ENCODE data around the gene PDCD6IP.
"Not testable (repeated sequence)": the region's sequence is repeated elsewhere in the genome, so short reads cannot be mapped to it uniquely, and the experiment has no call there.

PDCD6IP gene, protein sequence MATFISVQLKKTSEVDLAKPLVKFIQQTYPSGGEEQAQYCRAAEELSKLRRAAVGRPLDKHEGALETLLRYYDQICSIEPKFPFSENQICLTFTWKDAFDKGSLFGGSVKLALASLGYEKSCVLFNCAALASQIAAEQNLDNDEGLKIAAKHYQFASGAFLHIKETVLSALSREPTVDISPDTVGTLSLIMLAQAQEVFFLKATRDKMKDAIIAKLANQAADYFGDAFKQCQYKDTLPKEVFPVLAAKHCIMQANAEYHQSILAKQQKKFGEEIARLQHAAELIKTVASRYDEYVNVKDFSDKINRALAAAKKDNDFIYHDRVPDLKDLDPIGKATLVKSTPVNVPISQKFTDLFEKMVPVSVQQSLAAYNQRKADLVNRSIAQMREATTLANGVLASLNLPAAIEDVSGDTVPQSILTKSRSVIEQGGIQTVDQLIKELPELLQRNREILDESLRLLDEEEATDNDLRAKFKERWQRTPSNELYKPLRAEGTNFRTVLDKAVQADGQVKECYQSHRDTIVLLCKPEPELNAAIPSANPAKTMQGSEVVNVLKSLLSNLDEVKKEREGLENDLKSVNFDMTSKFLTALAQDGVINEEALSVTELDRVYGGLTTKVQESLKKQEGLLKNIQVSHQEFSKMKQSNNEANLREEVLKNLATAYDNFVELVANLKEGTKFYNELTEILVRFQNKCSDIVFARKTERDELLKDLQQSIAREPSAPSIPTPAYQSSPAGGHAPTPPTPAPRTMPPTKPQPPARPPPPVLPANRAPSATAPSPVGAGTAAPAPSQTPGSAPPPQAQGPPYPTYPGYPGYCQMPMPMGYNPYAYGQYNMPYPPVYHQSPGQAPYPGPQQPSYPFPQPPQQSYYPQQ

DNA sequence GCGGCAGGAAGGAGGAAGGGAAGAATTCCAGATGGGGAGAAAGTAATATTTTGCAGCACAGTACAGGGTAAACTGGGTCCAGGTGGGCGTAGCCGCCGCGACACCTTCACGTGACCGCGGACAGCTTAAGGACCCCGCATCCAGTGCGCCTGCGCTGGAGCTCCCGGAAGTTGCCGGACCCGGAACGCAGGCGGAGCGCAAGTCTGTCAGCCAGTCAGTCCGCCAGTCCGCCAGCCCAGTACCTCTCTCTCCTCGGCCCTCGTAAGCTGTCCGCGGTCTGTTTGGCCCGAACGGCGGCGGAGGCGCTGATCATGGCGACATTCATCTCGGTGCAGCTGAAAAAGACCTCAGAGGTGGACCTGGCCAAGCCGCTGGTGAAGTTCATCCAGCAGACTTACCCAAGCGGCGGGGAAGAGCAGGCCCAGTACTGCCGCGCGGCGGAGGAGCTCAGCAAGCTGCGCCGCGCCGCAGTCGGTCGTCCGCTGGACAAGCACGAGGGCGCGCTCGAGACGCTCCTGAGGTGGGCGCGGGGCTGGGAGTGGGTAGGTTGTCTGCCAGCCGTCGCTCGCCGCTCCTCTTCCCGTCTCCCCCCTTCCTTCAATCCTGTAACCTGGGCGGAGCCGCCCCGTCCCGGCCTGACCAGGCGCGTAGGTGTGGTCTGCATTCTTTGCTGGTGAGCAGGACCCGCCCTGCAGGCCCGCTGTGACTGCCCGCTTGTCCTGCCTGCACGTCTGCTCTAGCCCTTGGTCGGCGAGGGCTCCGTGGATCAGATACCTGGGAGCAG is at the start of gene PDCD6IP:
PDCD6IP (plus strand) TSS at position 213 of the 784 bp plus-strand sequence; CDS start at position 312, 99 bp downstream.
- Histone ChIP-seq H3K9me3 (ENCODE audit: insufficient read depth, low read length) (peaks cover 10% of the 10 kb centered on the region), H3K9ac (ENCODE audit: insufficient read length, low read depth) (peak within 1 kb of the TSS; percentile 97), H3K4me1 (ENCODE audit: insufficient read depth, insufficient read length) (no peaks in the 10 kb centered on the region), H3K4me3 (ENCODE audit: insufficient read length, low read depth) (peak within 1 kb of the TSS; percentile 98), H3K27me3 (ENCODE audit: insufficient read depth, insufficient read length) (no peaks in the 10 kb centered on the region), H3K36me3 (ENCODE audit: insufficient read depth, insufficient read length, low read length) (peaks cover 27% of the 10 kb centered on the region)
- peak; percentile 89 for DNase-seq (ENCODE audit: low read depth, low spot score)
- TF ChIP-seq ZNF274 (IDR thresholded peaks at IDR 0.05; ENCODE audit: low read depth, low read length) (no peak), YY1 (IDR thresholded peaks at IDR 0.05; ENCODE audit: insufficient read depth, insufficient read length) (no peak), SUZ12 (IDR thresholded peaks at IDR 0.05; ENCODE audit: extremely low read depth, insufficient read depth, insufficient read length) (no peak)

- no peak for DNase-seq (ENCODE audit: low read depth, low spot score)
- H3K4me3 ChIP-seq (ENCODE audit: insufficient read length, low read depth), result no peak overlapping the region
- TF ChIP-seq ZNF274 (IDR thresholded peaks at IDR 0.05; ENCODE audit: low read depth, low read length) (no peak), SUZ12 (IDR thresholded peaks at IDR 0.05; ENCODE audit: extremely low read depth, insufficient read depth, insufficient read length) (no peak), YY1 (IDR thresholded peaks at IDR 0.05; ENCODE audit: insufficient read depth, insufficient read length) (no peak)
- H3K9ac ChIP-seq (ENCODE audit: insufficient read length, low read depth), result no peak overlapping the region
- H3K36me3 ChIP-seq (ENCODE audit: insufficient read depth, insufficient read length, low read length), result no peaks in the 10 kb centered on the region
- peaks cover 25% of the 10 kb centered on the region for H3K9me3 ChIP-seq (ENCODE audit: insufficient read depth, low read length)
- H3K27me3 ChIP-seq (ENCODE audit: insufficient read depth, insufficient read length), result no peaks in the 10 kb centered on the region
- H3K4me1 ChIP-seq (ENCODE audit: insufficient read depth, insufficient read length), result no peaks in the 10 kb centered on the region
These were observed 48.8 kb upstream of the PDCD6IP start for GRCh38 chr3:33749546-33750210.

GRCh38 chr3:33750211-33750548 is 48.2 kb upstream of the PDCD6IP start:
- no peak overlapping the region for H3K4me3 ChIP-seq (ENCODE audit: insufficient read length, low read depth)
- no peaks in the 10 kb centered on the region for H3K27me3 ChIP-seq (ENCODE audit: insufficient read depth, insufficient read length)
- no peaks in the 10 kb centered on the region for H3K36me3 ChIP-seq (ENCODE audit: insufficient read depth, insufficient read length, low read length)
- no peak overlapping the region for H3K9ac ChIP-seq (ENCODE audit: insufficient read length, low read depth)
- peaks cover 30% of the 10 kb centered on the region for H3K9me3 ChIP-seq (ENCODE audit: insufficient read depth, low read length)
- TF ChIP-seq ZNF274 (IDR thresholded peaks at IDR 0.05; ENCODE audit: low read depth, low read length) (no peak), YY1 (IDR thresholded peaks at IDR 0.05; ENCODE audit: insufficient read depth, insufficient read length) (no peak), SUZ12 (IDR thresholded peaks at IDR 0.05; ENCODE audit: extremely low read depth, insufficient read depth, insufficient read length) (no peak)
- H3K4me1 ChIP-seq (ENCODE audit: insufficient read depth, insufficient read length), result no peaks in the 10 kb centered on the region
- no peak for DNase-seq (ENCODE audit: low read depth, low spot score)

- no peak for DNase-seq (ENCODE audit: low read depth, low spot score)
- TF ChIP-seq ZNF274 (IDR thresholded peaks at IDR 0.05; ENCODE audit: low read depth, low read length), result no peak
- TF ChIP-seq SUZ12 (IDR thresholded peaks at IDR 0.05; ENCODE audit: extremely low read depth, insufficient read depth, insufficient read length), result no peak
- no peak for TF ChIP-seq YY1 (IDR thresholded peaks at IDR 0.05; ENCODE audit: insufficient read depth, insufficient read length)
- Histone ChIP-seq H3K27me3 (ENCODE audit: insufficient read depth, insufficient read length) (no peaks in the 10 kb centered on the region), H3K4me1 (ENCODE audit: insufficient read depth, insufficient read length) (no peaks in the 10 kb centered on the region), H3K36me3 (ENCODE audit: insufficient read depth, insufficient read length, low read length) (no peaks in the 10 kb centered on the region), H3K4me3 (ENCODE audit: insufficient read length, low read depth) (no peak overlapping the region), H3K9ac (ENCODE audit: insufficient read length, low read depth) (no peak overlapping the region), H3K9me3 (ENCODE audit: insufficient read depth, low read length) (peaks cover 39% of the 10 kb centered on the region)
These were observed 47.1 kb upstream of the PDCD6IP start for GRCh38 chr3:33751336-33751735.

- peaks cover 50% of the 10 kb centered on the region for H3K9me3 ChIP-seq (ENCODE audit: insufficient read depth, low read length)
- DNase-seq (ENCODE audit: low read depth, low spot score); H3K9ac ChIP-seq (ENCODE audit: insufficient read length, low read depth); H3K27me3 ChIP-seq (ENCODE audit: insufficient read depth, insufficient read length); H3K4me1 ChIP-seq (ENCODE audit: insufficient read depth, insufficient read length); H3K4me3 ChIP-seq (ENCODE audit: insufficient read length, low read depth); H3K36me3 ChIP-seq (ENCODE audit: insufficient read depth, insufficient read length, low read length): not testable (repeated sequence)
These were observed 44.0 kb upstream of the PDCD6IP start for GRCh38 chr3:33754391-33754790.

DNA sequence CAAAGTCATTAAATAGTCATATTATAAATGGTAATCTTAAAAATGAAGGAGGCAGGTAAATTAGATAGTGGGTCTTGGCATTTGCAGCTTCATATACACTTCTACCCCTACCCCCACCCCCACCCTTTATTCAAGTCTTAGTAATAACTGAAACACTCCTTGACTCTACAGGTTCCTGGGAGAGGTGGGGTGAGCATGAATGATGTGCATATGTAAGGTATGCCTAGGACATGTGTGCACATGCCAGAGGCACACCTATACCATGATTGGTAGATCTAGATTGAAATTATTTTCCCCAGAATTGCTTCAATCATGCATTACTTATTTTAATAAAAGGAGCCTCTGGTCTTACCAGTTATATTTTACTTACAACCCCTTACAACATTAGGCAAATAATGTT is 40.1 kb upstream of the PDCD6IP start:
- Histone ChIP-seq H3K9ac (ENCODE audit: insufficient read length, low read depth) (no peak overlapping the region), H3K4me1 (ENCODE audit: insufficient read depth, insufficient read length) (no peaks in the 10 kb centered on the region), H3K4me3 (ENCODE audit: insufficient read length, low read depth) (no peak overlapping the region), H3K27me3 (ENCODE audit: insufficient read depth, insufficient read length) (no peaks in the 10 kb centered on the region), H3K36me3 (ENCODE audit: insufficient read depth, insufficient read length, low read length) (no peaks in the 10 kb centered on the region), H3K9me3 (ENCODE audit: insufficient read depth, low read length) (peaks cover 38% of the 10 kb centered on the region)
- DNase-seq (ENCODE audit: low read depth, low spot score), result no peak
- no peak for TF ChIP-seq YY1 (IDR thresholded peaks at IDR 0.05; ENCODE audit: insufficient read depth, insufficient read length)
- TF ChIP-seq SUZ12 (IDR thresholded peaks at IDR 0.05; ENCODE audit: extremely low read depth, insufficient read depth, insufficient read length), result no peak
- TF ChIP-seq ZNF274 (IDR thresholded peaks at IDR 0.05; ENCODE audit: low read depth, low read length), result no peak

Measured in NT2/D1 (cell line).